Measurements from ENCODE around the gene CFAP97.

GRCh38 chr4:185142564-185142911 is 61.3 kb downstream of the CFAP97 start:
- no peak for TF ChIP-seq POLR2A (IDR thresholded peaks at IDR 0.05)
- no peak for TF ChIP-seq CTCF (IDR thresholded peaks at IDR 0.05)
